ENCODE data around the gene AQP9.

- TF ChIP-seq CTCF (IDR thresholded peaks at IDR 0.05) (no peak), POLR2A (IDR thresholded peaks at IDR 0.05) (no peak)
Measured at GRCh38 chr15:58148120-58148519, 9.9 kb downstream of the AQP9 start.
